GM21381 (cell line): ENCODE results near the gene ERC2.

Experiments used
- ATAC-seq: cut with Tn5 transposase; IDR thresholded peaks from one replicate; pipeline ENCODE4 v1.9.1; 2021; ENCODE audit warnings: mild to moderate bottlenecking, moderate library complexity; ENCODE audit not compliant: unreplicated experiment

The ERC2 gene

GRCh38 chr3:56428667-56429066 is 39.6 kb downstream of the ERC2 start:
- no peak for ATAC-seq

- no peak for ATAC-seq
Observed at GRCh38 chr3:56424885-56425284, 43.4 kb downstream of the ERC2 start.

- no peak for ATAC-seq
Observed at GRCh38 chr3:56424336-56424735, 43.9 kb downstream of the ERC2 start.

- no peak for ATAC-seq
Observed at GRCh38 chr3:56423661-56424099, 44.6 kb downstream of the ERC2 start.

GRCh38 chr3:56422316-56422715 is 46.0 kb downstream of the ERC2 start:
- no peak for ATAC-seq

- no peak for ATAC-seq
Observed at GRCh38 chr3:56421205-56421604, 47.1 kb downstream of the ERC2 start.

GRCh38 chr3:56415652-56416051 is 52.6 kb downstream of the ERC2 start:
- ATAC-seq = no peak

- no peak for ATAC-seq
Observed at GRCh38 chr3:56413911-56414310, 54.4 kb downstream of the ERC2 start.

- ATAC-seq = no peak
Observed at GRCh38 chr3:56411166-56411565, 57.1 kb downstream of the ERC2 start.

- ATAC-seq = no peak
Observed at GRCh38 chr3:56410576-56410975, 57.7 kb downstream of the ERC2 start.

GRCh38 chr3:56409790-56410189 is 58.5 kb downstream of the ERC2 start:
- ATAC-seq = no peak

GRCh38 chr3:56408761-56409196 is 59.5 kb downstream of the ERC2 start:
- no peak for ATAC-seq

GRCh38 chr3:56406826-56407515 is 61.3 kb downstream of the ERC2 start:
- ATAC-seq = no peak

- ATAC-seq = no peak
Observed at GRCh38 chr3:56404884-56405283, 63.4 kb downstream of the ERC2 start.

GRCh38 chr3:56398659-56399058 is 69.6 kb downstream of the ERC2 start:
- ATAC-seq = no peak

- no peak for ATAC-seq
Observed at GRCh38 chr3:56397798-56398197, 70.5 kb downstream of the ERC2 start.

- no peak for ATAC-seq
Observed at GRCh38 chr3:56389183-56389830, 79.0 kb downstream of the ERC2 start.

GRCh38 chr3:56383092-56383491 is 85.2 kb downstream of the ERC2 start:
- no peak for ATAC-seq

GRCh38 chr3:56379723-56380287 is 88.5 kb downstream of the ERC2 start:
- no peak for ATAC-seq

- ATAC-seq = no peak
Observed at GRCh38 chr3:56375654-56376053, 92.6 kb downstream of the ERC2 start.

- ATAC-seq = no peak
Observed at GRCh38 chr3:56373386-56373785, 94.9 kb downstream of the ERC2 start.
